ENCODE data around the gene ESR2. TPM values are rescaled to one million over a fixed set of nuclear protein-coding genes. Genes with fewer than 3 reads are reported as not detected.
"Not testable (repeated sequence)": the region's sequence is repeated elsewhere in the genome, so short reads cannot be mapped to it uniquely, and the experiment has no call there.

Gene ESR2
- total RNA-seq, 5 donors from 2014 or later (not counting 1 experiment from before 2014, with no cell fraction given): 0.20 to 0.70 (median 0.43) TPM; not detected in 1

GRCh38 chr14:64053694-64054669, 240.2 kb downstream of the ESR2 start:
- Histone ChIP-seq H3K27ac (ENCODE audit: low read length) (no peak overlapping the region), H3K4me1 (ENCODE audit: control insufficient read depth in 1 of 2, extremely low read depth in 1 of 2, insufficient read depth in 2 of 2, low read length in 2 of 2) (no peaks in the 10 kb centered on the region), H3K9me3 (no peaks in the 10 kb centered on the region), H3K27me3 (replicated peaks in 1 of 2; ENCODE audit: control insufficient read depth in 2 of 2, extremely low read depth in 1 of 2, insufficient read depth in 2 of 2, low read length in 1 of 2) (no peaks in the 10 kb centered on the region), H3K4me3 (ENCODE audit: control insufficient read depth in 1 of 2, extremely low read depth in 1 of 2, low read length in 1 of 2) (no peak overlapping the region), H3K36me3 (ENCODE audit: control insufficient read depth in 2 of 2, extremely low read depth in 1 of 2, insufficient read depth in 1 of 2, low read length in 1 of 2) (peaks cover 0 to 37% of the 10 kb centered on the region in 2 donors)
- POLR2A ChIA-PET: interaction anchor here in 1 of 2 donors (0.6 kb wide), 1 partner anchor 82 kb away, joined by 3 read pairs; no protein-coding TSS in a partner anchor
- Mint-ChIP-seq H3K4me1 (peaks cover 0 to 7% (median 3%) of the 10 kb centered on the region in 3 donors), H3K27ac (no peak overlapping the region), H3K27me3 (no peaks in the 10 kb centered on the region), H3K4me3 (no peak overlapping the region), H3K9me3 (no peaks in the 10 kb centered on the region), H3K36me3 (peaks cover 59% of the 10 kb centered on the region)
- 81% methylated on average over 2 of the region's 10 CpGs for WGBS (ENCODE audit: insufficient coverage)
- CTCF ChIA-PET: interaction anchor here in 1 of 2 donors (0.6 kb wide), 1 partner anchor 152 kb away, joined by 3 read pairs; no protein-coding TSS in a partner anchor
- no peak for ATAC-seq (replicated peaks in 1 of 4)
- DNase-seq: no peak

DNA sequence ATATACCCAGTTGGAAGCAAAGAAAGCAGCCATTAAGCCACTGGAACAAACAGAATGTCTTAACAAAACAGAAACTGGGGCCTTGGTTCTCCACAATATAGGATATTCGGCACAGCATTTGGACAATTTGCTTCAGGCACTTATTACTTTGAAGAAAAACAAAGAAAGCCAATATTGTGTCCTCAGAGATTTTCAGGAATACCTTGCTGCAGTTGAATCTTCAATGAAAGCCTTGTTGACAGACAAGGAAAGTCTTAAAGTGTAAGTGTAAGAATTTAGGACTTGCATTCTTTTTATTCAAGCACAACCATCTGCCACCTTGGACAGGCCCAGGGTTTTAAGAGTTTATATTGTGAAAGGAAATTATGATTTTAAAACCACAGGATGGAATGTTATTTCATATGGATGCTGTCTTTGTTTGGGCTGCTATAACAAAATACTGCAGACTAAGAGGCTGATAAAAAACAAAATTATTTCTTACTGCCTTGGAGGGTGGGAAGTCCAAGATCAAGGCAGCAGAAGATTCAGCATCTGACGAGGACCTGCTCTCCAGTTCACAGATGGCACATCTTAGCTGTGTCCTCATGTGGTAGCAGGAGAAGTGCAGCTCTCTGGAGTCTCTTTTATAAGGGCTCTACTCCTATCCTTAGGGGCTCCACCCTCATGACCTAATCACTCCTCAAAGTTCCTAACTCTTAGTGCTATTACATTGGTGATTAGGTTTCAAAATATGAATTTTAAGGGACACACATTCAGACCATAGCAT, 244.4 kb downstream of the ESR2 start:
- no CpG with 5 or more reads among the region's 2 CpGs for WGBS (ENCODE audit: insufficient coverage)
- no peak overlapping the region for H3K4me3 ChIP-seq (ENCODE audit: control insufficient read depth in 1 of 2, extremely low read depth in 1 of 2, low read length in 1 of 2)
- H3K27ac ChIP-seq (ENCODE audit: low read length): no peak overlapping the region
- H3K9me3 ChIP-seq: no peaks in the 10 kb centered on the region
- peaks cover 57% of the 10 kb centered on the region for H3K36me3 Mint-ChIP-seq
- ChIA-PET CTCF (no interaction called here), POLR2A (no interaction called here)
- DNase-seq: no peak
- peak overlapping the region in 1 of 2 donors; percentile 11 for H3K27ac Mint-ChIP-seq
- peaks cover 0 to 46% of the 10 kb centered on the region in 2 donors for H3K36me3 ChIP-seq (ENCODE audit: control insufficient read depth in 2 of 2, extremely low read depth in 1 of 2, insufficient read depth in 1 of 2, low read length in 1 of 2)
- no peaks in the 10 kb centered on the region for H3K9me3 Mint-ChIP-seq
- no peak overlapping the region for H3K4me3 Mint-ChIP-seq
- H3K4me1 ChIP-seq (ENCODE audit: control insufficient read depth in 1 of 2, extremely low read depth in 1 of 2, insufficient read depth in 2 of 2, low read length in 2 of 2): no peaks in the 10 kb centered on the region
- peaks cover 0 to 2% (median 0%) of the 10 kb centered on the region in 3 donors for H3K4me1 Mint-ChIP-seq
- no peaks in the 10 kb centered on the region for H3K27me3 ChIP-seq (replicated peaks in 1 of 2; ENCODE audit: control insufficient read depth in 2 of 2, extremely low read depth in 1 of 2, insufficient read depth in 2 of 2, low read length in 1 of 2)
- no peak for ATAC-seq (replicated peaks in 1 of 4)
- H3K27me3 Mint-ChIP-seq: no peaks in the 10 kb centered on the region

GRCh38 chr14:64045091-64045490, 249.1 kb downstream of the ESR2 start:
- ATAC-seq (replicated peaks in 1 of 4) (no peak), DNase-seq (no peak)
- WGBS (ENCODE audit: insufficient coverage): 60% methylated on average over 1 of the region's 2 CpGs
- Histone ChIP-seq H3K4me3 (ENCODE audit: control insufficient read depth in 1 of 2, extremely low read depth in 1 of 2, low read length in 1 of 2) (no peak overlapping the region), H3K27me3 (replicated peaks in 1 of 2; ENCODE audit: control insufficient read depth in 2 of 2, extremely low read depth in 1 of 2, insufficient read depth in 2 of 2, low read length in 1 of 2) (no peaks in the 10 kb centered on the region), H3K4me1 (ENCODE audit: control insufficient read depth in 1 of 2, extremely low read depth in 1 of 2, insufficient read depth in 2 of 2, low read length in 2 of 2) (no peaks in the 10 kb centered on the region), H3K9me3 (no peaks in the 10 kb centered on the region), H3K27ac (ENCODE audit: low read length) (no peak overlapping the region), H3K36me3 (ENCODE audit: control insufficient read depth in 2 of 2, extremely low read depth in 1 of 2, insufficient read depth in 1 of 2, low read length in 1 of 2) (peaks cover 0 to 30% of the 10 kb centered on the region in 2 donors)
- ChIA-PET CTCF (interaction anchor here in 1 of 2 donors (0.6 kb wide), 1 partner anchor 379 kb away, joined by 3 read pairs; no protein-coding TSS in a partner anchor), POLR2A (no interaction called here)
- no peaks in the 10 kb centered on the region for H3K4me1 Mint-ChIP-seq
- peaks cover 66% of the 10 kb centered on the region for H3K36me3 Mint-ChIP-seq
- peaks cover 0 to 11% (median 10%) of the 10 kb centered on the region in 3 donors for H3K9me3 Mint-ChIP-seq
- no peaks in the 10 kb centered on the region for H3K27me3 Mint-ChIP-seq
- no peak overlapping the region for H3K4me3 Mint-ChIP-seq
- no peak overlapping the region for H3K27ac Mint-ChIP-seq

DNA sequence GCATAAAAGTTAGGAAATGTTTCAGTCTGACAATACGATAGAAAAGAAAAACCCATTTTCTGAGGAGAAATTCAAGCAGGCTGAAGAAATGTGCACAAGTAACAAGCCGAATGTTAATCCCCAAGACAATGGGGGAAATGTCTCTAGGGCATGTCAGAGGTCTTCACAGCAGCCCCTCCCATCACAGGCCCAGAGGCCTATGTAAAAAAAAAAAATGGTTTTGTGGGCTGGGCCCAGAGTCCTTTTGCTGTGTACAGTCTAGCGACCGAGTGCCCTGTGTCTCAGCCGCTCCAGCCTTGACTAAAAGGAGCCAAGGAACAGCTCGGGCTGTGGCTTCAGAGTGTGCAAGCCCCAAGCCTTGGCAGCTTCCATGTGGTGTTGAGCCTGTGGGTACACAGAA, 250.9 kb downstream of the ESR2 start:
- Mint-ChIP-seq H3K36me3 (peaks cover 73% of the 10 kb centered on the region), H3K4me1 (peaks cover 0 to 12% (median 0%) of the 10 kb centered on the region in 3 donors), H3K9me3 (peaks cover 0 to 11% (median 10%) of the 10 kb centered on the region in 3 donors)
- H3K27me3 Mint-ChIP-seq; H3K9me3 ChIP-seq; H3K4me3 ChIP-seq (ENCODE audit: control insufficient read depth in 1 of 2, extremely low read depth in 1 of 2, low read length in 1 of 2); H3K27ac Mint-ChIP-seq; H3K27ac ChIP-seq (ENCODE audit: low read length); ATAC-seq (replicated peaks in 1 of 4); DNase-seq; H3K4me3 Mint-ChIP-seq; H3K4me1 ChIP-seq (ENCODE audit: control insufficient read depth in 1 of 2, extremely low read depth in 1 of 2, insufficient read depth in 2 of 2, low read length in 2 of 2); POLR2A ChIA-PET; H3K27me3 ChIP-seq (replicated peaks in 1 of 2; ENCODE audit: control insufficient read depth in 2 of 2, extremely low read depth in 1 of 2, insufficient read depth in 2 of 2, low read length in 1 of 2); CTCF ChIA-PET: not testable (repeated sequence)
- peaks cover 0 to 21% of the 10 kb centered on the region in 2 donors for H3K36me3 ChIP-seq (ENCODE audit: control insufficient read depth in 2 of 2, extremely low read depth in 1 of 2, insufficient read depth in 1 of 2, low read length in 1 of 2)
- WGBS (ENCODE audit: insufficient coverage): 100% methylated on average over 5 of the region's 6 CpGs

- H3K27ac ChIP-seq (ENCODE audit: low read length): no peak overlapping the region
These were observed 254.1 kb downstream of the ESR2 start for GRCh38 chr14:64040044-64040443.

More at GRCh38 chr14:64040044-64040443, 254.1 kb downstream of the ESR2 start:
- Mint-ChIP-seq H3K9me3 (peaks cover 0 to 11% (median 10%) of the 10 kb centered on the region in 3 donors), H3K36me3 (peaks cover 74% of the 10 kb centered on the region), H3K27me3 (no peaks in the 10 kb centered on the region), H3K4me1 (peaks cover 0 to 12% (median 0%) of the 10 kb centered on the region in 3 donors), H3K27ac (no peak overlapping the region), H3K4me3 (no peak overlapping the region)
- Histone ChIP-seq H3K4me3 (ENCODE audit: control insufficient read depth in 1 of 2, extremely low read depth in 1 of 2, low read length in 1 of 2) (no peak overlapping the region), H3K4me1 (ENCODE audit: control insufficient read depth in 1 of 2, extremely low read depth in 1 of 2, insufficient read depth in 2 of 2, low read length in 2 of 2) (no peaks in the 10 kb centered on the region), H3K36me3 (ENCODE audit: control insufficient read depth in 2 of 2, extremely low read depth in 1 of 2, insufficient read depth in 1 of 2, low read length in 1 of 2) (peaks cover 3 to 14% of the 10 kb centered on the region in 2 donors), H3K27me3 (replicated peaks in 1 of 2; ENCODE audit: control insufficient read depth in 2 of 2, extremely low read depth in 1 of 2, insufficient read depth in 2 of 2, low read length in 1 of 2) (no peaks in the 10 kb centered on the region), H3K9me3 (no peaks in the 10 kb centered on the region)
- ChIA-PET CTCF (interaction anchor here in 1 of 2 donors (0.6 kb wide), 1 partner anchor 1207 kb away, joined by 5 read pairs; no protein-coding TSS in a partner anchor), POLR2A (no interaction called here)
- no peak for ATAC-seq (replicated peaks in 1 of 4)
- no peak for DNase-seq
- WGBS (ENCODE audit: insufficient coverage): no CpG with 5 or more reads among the region's 2 CpGs

Data from T-cell (primary cell).